HCT116 (cell line): Measurements from ENCODE around the gene SPEF1.

Experiments
- EZH2 ChIP-seq: fragments of 200-600 bp; sonication (generic); IDR thresholded peaks from 2 replicates; pipeline ENCODE4 v1.6.1; 2017; ENCODE audit warnings: antibody characterized with exemption, mixed run types
- RAD21 ChIP-seq: IDR thresholded peaks from 2 replicates; pipeline ENCODE4 v1.6.1; 2012; ENCODE audit warnings: low read depth, mild to moderate bottlenecking
- SIN3A ChIP-seq: IDR thresholded peaks from 2 replicates; pipeline ENCODE4 v1.6.1; 2012; ENCODE audit warnings: low read depth
- TF ChIP-seq, protein P1 (sequence below), 3 experiments: fragments of 200-600 bp in 1 of 3; sonication (generic) in 1 of 3; IDR thresholded peaks in 2 of 3; conservative IDR thresholded peaks in 1 of 3; 2 replicates each; pipeline ENCODE4 v1.5.1; 2012 to 2017; ENCODE audit warnings: low read depth in 2 of 3, low read length in 2 of 3, antibody characterized with exemption in 1 of 3, borderline replicate concordance in 1 of 3, control low read depth in 1 of 3, mild to moderate bottlenecking in 1 of 3, mixed read lengths in 1 of 3, mixed run types in 1 of 3, moderate library complexity in 1 of 3; ENCODE audit not compliant: insufficient read depth in 1 of 3

- TF ChIP-seq, protein P1, sequence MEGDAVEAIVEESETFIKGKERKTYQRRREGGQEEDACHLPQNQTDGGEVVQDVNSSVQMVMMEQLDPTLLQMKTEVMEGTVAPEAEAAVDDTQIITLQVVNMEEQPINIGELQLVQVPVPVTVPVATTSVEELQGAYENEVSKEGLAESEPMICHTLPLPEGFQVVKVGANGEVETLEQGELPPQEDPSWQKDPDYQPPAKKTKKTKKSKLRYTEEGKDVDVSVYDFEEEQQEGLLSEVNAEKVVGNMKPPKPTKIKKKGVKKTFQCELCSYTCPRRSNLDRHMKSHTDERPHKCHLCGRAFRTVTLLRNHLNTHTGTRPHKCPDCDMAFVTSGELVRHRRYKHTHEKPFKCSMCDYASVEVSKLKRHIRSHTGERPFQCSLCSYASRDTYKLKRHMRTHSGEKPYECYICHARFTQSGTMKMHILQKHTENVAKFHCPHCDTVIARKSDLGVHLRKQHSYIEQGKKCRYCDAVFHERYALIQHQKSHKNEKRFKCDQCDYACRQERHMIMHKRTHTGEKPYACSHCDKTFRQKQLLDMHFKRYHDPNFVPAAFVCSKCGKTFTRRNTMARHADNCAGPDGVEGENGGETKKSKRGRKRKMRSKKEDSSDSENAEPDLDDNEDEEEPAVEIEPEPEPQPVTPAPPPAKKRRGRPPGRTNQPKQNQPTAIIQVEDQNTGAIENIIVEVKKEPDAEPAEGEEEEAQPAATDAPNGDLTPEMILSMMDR (IDR thresholded peaks at IDR 0.05 in 2 of 3, conservative IDR thresholded peaks at IDR 0.05 in 1 of 3; ENCODE audit: borderline replicate concordance in 1 of 3, insufficient read depth in 1 of 3, low read depth in 2 of 3, low read length in 2 of 3) = no peak
- TF ChIP-seq EZH2 = no peak
- no peak for TF ChIP-seq RAD21
- no peak for TF ChIP-seq SIN3A
These were observed 3.6 kb upstream of the SPEF1 start for GRCh38 chr20:3784863-3785239.
